Adrenal gland (tissue), 12 donors: ENCODE data around the gene PTPN1. TPM values are rescaled to one million over a fixed set of nuclear protein-coding genes. Genes with fewer than 3 reads are reported as not detected.

ENCODE experiments used
- DNase-seq, 7 donors: peaks; one replicate each; pipeline ENCODE4 v3.0.0-alpha.2; 2019 to 2020
- H3K27ac ChIP-seq, 5 donors: fragments of 200-600 bp; sonication (generic) in 4 of 5; 1 replicate in 3 of 5; 2 replicates in 2 of 5; pipeline versions ENCODE4 v1.5.1 to v1.8.0; 2016 to 2020; ENCODE audit warnings: mild to moderate bottlenecking in 1 of 5
- H3K27me3 ChIP-seq: fragments of 200-600 bp; 2 replicates; pipeline ENCODE4 v1.8.0; 2021
- H3K36me3 ChIP-seq, 2 donors: fragments of 200-600 bp; replicated peaks in 1 of 2; 1 replicate in 1 of 2; 2 replicates in 1 of 2; pipeline versions ENCODE4 v1.5.1 to v1.8.0; 2018 to 2022
- H3K4me1 ChIP-seq, 2 donors: fragments of 200-600 bp; replicated peaks in 1 of 2; 1 replicate in 1 of 2; 2 replicates in 1 of 2; pipeline versions ENCODE4 v1.5.1 to v1.8.0; 2018 to 2021
- H3K4me3 ChIP-seq, 4 donors: fragments of 200-600 bp; sonication (generic) in 3 of 4; one replicate each; pipeline ENCODE4 v1.5.1; 2016 to 2018
- H3K9me3 ChIP-seq, 3 donors: fragments of 200-600 bp; sonication (generic) in 1 of 3; replicated peaks in 1 of 3; 1 replicate in 2 of 3; 2 replicates in 1 of 3; pipeline versions ENCODE4 v1.5.1 to v1.8.0; 2016 to 2021
- POLR2A ChIP-seq, 2 donors: fragments of 450-650 bp; IDR thresholded peaks; one replicate each; pipeline ENCODE4 v1.6.1; 2017; ENCODE audit warnings: antibody characterized with exemption in 2 of 2, mild to moderate bottlenecking in 2 of 2, moderate library complexity in 1 of 2
- WGBS, 4 donors: extraction: QIAGEN DNeasy Blood & Tissue Kit in 2 of 4; methylation state at CpG; one replicate each; pipeline versions ENCODE4 v1.1.5 to v1.1.7; 2013 to 2017; 5-methylcytosine and 5-hydroxymethylcytosine counted together
- intact Hi-C, 2 donors: fragments of 100-400 bp; cut with DNase I; formaldehyde crosslinking; loops; one replicate each; pipeline versions ENCODE4 v1.14.1 to v1.15.0; 2022 to 2023
- polyA plus RNA-seq, 3 donors: library from polyadenylated mRNA; stranded (reverse); fragments of 200-250 nt in 2 of 3; fragments of 350-450 nt in 1 of 3; fragmentation: Illumina TruSeq in 1 of 3; extraction: RNeasy Lipid Tissue Mini Kit (QIAGEN cat#74804) in 1 of 3; gene quantifications; one replicate each; pipeline ENCODE4 v1.2.3, GENCODE V29; 2013 to 2014
- total RNA-seq, 9 donors: library from RNA; depleted of rRNA in 4 of 9; stranded (reverse); fragments of >200 nt in 4 of 9; fragments of 120-200 nt in 1 of 9; fragmentation: NEBNext Ultra II Directional in 1 of 9; extraction: Animal tissue kit (Norgen Biotek cat#: 25700) in 1 of 9; gene quantifications; one replicate each; pipeline versions ENCODE4 v1.1.0 to v1.2.4, GENCODE V29; 2013 to 2023
- TF ChIP-seq, protein P1 (sequence below), 6 experiments: fragments of 450-650 bp in 4 of 6; fragments of 200-600 bp in 2 of 6; sonication (generic) in 1 of 6; IDR thresholded peaks; 1 replicate in 5 of 6; 2 replicates in 1 of 6; pipeline versions ENCODE4 v1.5.1 to v1.8.0; 2016 to 2021; ENCODE audit warnings: antibody characterized with exemption in 6 of 6, mild to moderate bottlenecking in 2 of 6, moderate library complexity in 1 of 6
- donor health status: healthy with polysubstance abuse.
- donor health status: Bipolar disorder and iron deficiency.
- donor health status: DM: yes; HTN: yes; CAD: no.
- donor health status: DM: no; HTN: no; CAD: no.
- donor health status: DM: no; HTN: no; CAD: no.
- donor health status: DM: yes; HTN: yes; CAD: no.

PTPN1 gene
- total and polyA plus RNA-seq, 12 donors: 17.0 to 49.2 (median 35.8) TPM

DNA sequence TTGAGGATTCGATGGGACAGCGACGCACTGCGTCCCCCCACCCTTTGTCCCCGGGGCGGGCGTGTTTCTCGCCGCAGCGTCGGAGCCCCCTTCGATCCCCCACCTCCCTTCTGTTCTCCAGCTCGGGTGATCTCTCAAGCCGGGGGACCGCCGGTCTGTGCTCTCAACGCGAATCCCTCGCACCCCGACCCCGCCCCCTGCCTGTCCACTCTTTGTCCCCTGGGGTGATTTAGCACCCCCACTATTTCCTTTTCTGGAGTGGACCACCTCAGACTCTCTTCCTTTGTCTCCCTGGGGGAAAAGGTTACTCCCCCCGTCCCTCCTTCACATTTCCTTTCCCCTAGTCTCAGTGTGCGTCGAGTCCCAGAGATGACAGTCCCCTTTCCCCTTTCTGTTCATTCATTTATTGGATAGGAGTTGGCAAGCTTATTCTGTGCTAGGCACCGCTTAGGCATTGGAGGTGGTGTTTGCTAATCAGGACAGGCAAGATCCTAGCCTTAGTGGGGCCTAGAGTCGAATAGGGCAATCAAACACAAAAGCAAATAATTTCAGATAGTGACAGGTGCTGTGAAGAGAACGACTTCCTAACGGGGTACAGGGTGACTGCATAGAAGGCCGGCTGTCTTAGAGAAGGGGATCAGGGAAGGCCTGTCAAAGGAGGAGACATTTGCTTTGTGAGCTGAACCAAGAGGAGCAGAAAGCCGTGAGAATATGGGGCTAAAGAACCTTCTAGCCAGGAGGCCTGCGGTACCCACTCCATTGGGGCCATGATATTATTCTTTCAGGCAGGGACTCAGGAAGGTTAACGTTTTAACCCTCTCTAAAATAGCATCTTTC, 741 bp downstream of the PTPN1 start:
- H3K4me1 ChIP-seq: peaks cover 38 to 55% of the 10 kb centered on the region in 2 donors
- TF ChIP-seq, protein P1, sequence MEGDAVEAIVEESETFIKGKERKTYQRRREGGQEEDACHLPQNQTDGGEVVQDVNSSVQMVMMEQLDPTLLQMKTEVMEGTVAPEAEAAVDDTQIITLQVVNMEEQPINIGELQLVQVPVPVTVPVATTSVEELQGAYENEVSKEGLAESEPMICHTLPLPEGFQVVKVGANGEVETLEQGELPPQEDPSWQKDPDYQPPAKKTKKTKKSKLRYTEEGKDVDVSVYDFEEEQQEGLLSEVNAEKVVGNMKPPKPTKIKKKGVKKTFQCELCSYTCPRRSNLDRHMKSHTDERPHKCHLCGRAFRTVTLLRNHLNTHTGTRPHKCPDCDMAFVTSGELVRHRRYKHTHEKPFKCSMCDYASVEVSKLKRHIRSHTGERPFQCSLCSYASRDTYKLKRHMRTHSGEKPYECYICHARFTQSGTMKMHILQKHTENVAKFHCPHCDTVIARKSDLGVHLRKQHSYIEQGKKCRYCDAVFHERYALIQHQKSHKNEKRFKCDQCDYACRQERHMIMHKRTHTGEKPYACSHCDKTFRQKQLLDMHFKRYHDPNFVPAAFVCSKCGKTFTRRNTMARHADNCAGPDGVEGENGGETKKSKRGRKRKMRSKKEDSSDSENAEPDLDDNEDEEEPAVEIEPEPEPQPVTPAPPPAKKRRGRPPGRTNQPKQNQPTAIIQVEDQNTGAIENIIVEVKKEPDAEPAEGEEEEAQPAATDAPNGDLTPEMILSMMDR (IDR thresholded peaks at IDR 0.05): no peak
- peak in 1 of 2 donors; percentile 6 for TF ChIP-seq POLR2A (IDR thresholded peaks at IDR 0.05)

DNA sequence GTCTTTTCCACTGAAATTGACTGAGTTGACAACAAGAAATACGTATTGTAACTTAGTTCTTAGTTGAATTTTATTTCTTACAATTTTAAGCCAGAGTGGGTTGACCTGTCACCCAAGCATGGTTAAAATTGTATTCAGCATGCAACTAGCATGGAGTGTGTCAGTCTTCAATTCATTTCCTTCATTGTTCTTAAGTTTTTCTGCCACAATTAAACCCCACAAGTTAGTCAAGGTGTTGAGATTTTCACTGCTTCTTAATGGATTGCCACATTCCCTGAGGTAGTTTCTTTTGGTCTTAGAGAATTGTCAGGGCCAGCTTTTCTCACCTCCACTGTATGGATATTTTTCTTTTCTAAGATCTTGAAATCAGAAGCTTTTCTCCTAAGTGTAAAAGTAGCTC, 2.1 kb downstream of the PTPN1 start:
- no peak for DNase-seq
- Histone ChIP-seq H3K4me1 (peaks cover 41 to 69% of the 10 kb centered on the region in 2 donors), H3K27ac (peak overlapping the region in 4 of 5 donors; percentile 23 to 90 (median 82)), H3K27me3 (no peaks in the 10 kb centered on the region), H3K4me3 (peak overlapping the region in 1 of 4 donors; percentile 92), H3K36me3 (no peaks in the 10 kb centered on the region), H3K9me3 (no peaks in the 10 kb centered on the region)
- 55 to 77% (median 64%) methylated on average over 1 of the region's 1 CpG for WGBS, 4 donors
- intact Hi-C loops: no loop called here
- no peak for TF ChIP-seq POLR2A (IDR thresholded peaks at IDR 0.05)
- TF ChIP-seq, protein P1 (IDR thresholded peaks at IDR 0.05): no peak

More for the DNA sequence above, 741 bp downstream of the PTPN1 start:
- DNase-seq: peak in 4 of 7 donors; percentile 39 to 52 (median 45)
- Histone ChIP-seq H3K9me3 (no peaks in the 10 kb centered on the region), H3K36me3 (no peaks in the 10 kb centered on the region), H3K4me3 (peak overlapping the region; percentile 58 to 97 (median 86)), H3K27ac (peak overlapping the region; percentile 23 to 97 (median 88)), H3K27me3 (no peaks in the 10 kb centered on the region)
- intact Hi-C loops: no loop called here
- 2 to 4% (median 3%) methylated on average over 22 to 32 of the region's 32 CpGs for WGBS, 4 donors

DNA sequence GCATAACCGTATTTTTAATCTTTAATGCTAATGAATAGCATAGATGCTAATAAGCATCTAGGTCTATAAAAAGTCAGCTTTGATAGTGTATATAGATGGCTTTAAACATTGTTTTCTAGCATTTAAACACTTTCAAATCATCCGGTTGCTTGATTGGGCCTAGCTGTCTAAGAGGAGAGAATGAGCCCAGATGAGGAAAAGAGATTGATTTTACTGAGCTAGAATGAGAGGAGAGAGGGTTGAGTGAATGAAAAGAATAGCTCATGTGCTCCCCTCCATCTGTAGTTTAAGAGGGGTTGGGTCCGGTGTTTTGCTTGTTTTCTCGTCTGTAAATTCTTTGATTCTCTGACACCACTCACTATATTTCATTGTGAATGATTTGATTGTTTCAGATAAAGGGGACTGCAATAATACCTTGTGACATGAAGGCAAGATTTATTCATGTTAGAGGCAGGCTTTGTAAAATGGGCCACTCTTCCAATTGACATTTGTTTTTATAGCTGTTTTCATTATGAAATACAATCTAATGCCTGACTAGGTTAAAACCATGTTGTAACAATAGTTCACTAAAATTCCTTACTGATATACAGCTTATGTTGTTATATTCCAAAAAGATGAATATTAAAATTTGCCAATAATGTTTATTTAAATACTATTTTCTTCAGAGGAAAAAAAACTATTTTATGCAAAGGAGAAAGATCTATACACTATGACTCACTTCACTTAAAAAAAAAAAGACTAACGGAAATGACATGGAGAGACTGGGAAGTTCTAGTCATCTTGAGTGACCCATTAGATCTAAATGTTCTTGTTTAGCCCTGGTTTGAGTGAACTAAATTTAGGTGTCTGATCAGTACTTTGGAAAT, 3.2 kb downstream of the PTPN1 start:
- no peaks in the 10 kb centered on the region for H3K36me3 ChIP-seq
- H3K27me3 ChIP-seq: no peaks in the 10 kb centered on the region
- no peak for DNase-seq
- no peaks in the 10 kb centered on the region for H3K9me3 ChIP-seq
- H3K4me3 ChIP-seq: peak overlapping the region in 1 of 4 donors; percentile 92
- intact Hi-C loops: no loop called here
- TF ChIP-seq POLR2A (IDR thresholded peaks at IDR 0.05): no peak
- TF ChIP-seq, protein P1 (IDR thresholded peaks at IDR 0.05): no peak
- H3K4me1 ChIP-seq: peaks cover 41 to 79% of the 10 kb centered on the region in 2 donors
- H3K27ac ChIP-seq: peak overlapping the region; percentile 10 to 90 (median 82)
- 26 to 35% (median 28%) methylated on average over 5 of the region's 5 CpGs for WGBS, 4 donors

- no peaks in the 10 kb centered on the region for H3K9me3 ChIP-seq
- WGBS, 4 donors: 92 to 97% (median 96%) methylated on average over 2 of the region's 2 CpGs
- intact Hi-C loops: no loop called here
- peaks cover 42 to 84% of the 10 kb centered on the region in 2 donors for H3K4me1 ChIP-seq
- H3K4me3 ChIP-seq: no peak overlapping the region
- peak overlapping the region; percentile 10 to 90 (median 82) for H3K27ac ChIP-seq
- H3K36me3 ChIP-seq: no peaks in the 10 kb centered on the region
- TF ChIP-seq POLR2A (IDR thresholded peaks at IDR 0.05): no peak
- TF ChIP-seq, protein P1 (IDR thresholded peaks at IDR 0.05): no peak
- H3K27me3 ChIP-seq: no peaks in the 10 kb centered on the region
- DNase-seq: no peak
These were observed 3.8 kb downstream of the PTPN1 start for GRCh38 chr20:50514035-50514337.
